K562 (cell line): ENCODE data around the gene XRCC3. TPM values are rescaled to one million over a fixed set of nuclear protein-coding genes. Genes with fewer than 3 reads are reported as not detected.

Source experiments
- ATAC-seq: fragments of 200-7000 bp; cut with Tn5 transposase; 3 replicates; pipeline ENCODE4 v1.9.1; 2020; ENCODE audit warnings: moderate library complexity
- BruUV-seq: library from RNA; stranded (reverse); fragments of 400-500 nt; replicated peaks from 2 replicates; lab custom pipeline; 2021; lab: Mats Ljungman, UMichigan
- CTCF ChIA-PET: fragments of 300-600 bp; formaldehyde crosslinking; extraction: SDS; loops from one replicate; lab custom pipeline; 2021; ENCODE audit warnings: low intra/inter-chr PET ratio; lab: Yijun Ruan, JAX
- POLR2A ChIA-PET: fragments of 300-600, 350-650 bp; sonication (Branson Sonifier 250); formaldehyde crosslinking; extraction: SDS; loops from one replicate; lab custom pipeline; 2021; ENCODE audit warnings: antibody characterized with exemption, inconsistent platforms; lab: Yijun Ruan, JAX
- DNase-seq, 4 experiments: peaks; one replicate each; pipeline versions ENCODE4 v3.0.0 to v3.0.0-alpha.2; 2011 to 2018; ENCODE audit warnings: low spot score in 3 of 4, mixed read lengths in 3 of 4; ENCODE audit errors: extremely low read depth in 1 of 4
- FAIRE-seq: peaks from 2 replicates; lab custom pipeline; 2011; peaks lifted over from hg19 to GRCh38; lab: Jason Lieb, UNC
- H2AFZ ChIP-seq: 2 replicates; pipeline ENCODE4 v1.6.0; 2011; ENCODE audit warnings: low read depth, low read length, control low read depth, inconsistent platforms
- H3K27ac ChIP-seq: fragments of 200-600 bp; 3 replicates; pipeline ENCODE4 v1.8.0; 2011; ENCODE audit warnings: low read depth, mild to moderate bottlenecking, control low read depth, inconsistent platforms, low read length, moderate library complexity, mixed read lengths; ENCODE audit errors: extremely low read depth
- H3K27me3 ChIP-seq, 2 experiments: fragments of 300-600 bp in 1 of 2; 2 replicates in 1 of 2; 3 replicates in 1 of 2; pipeline versions ENCODE4 v1.6.0 to v1.8.0; 2011; ENCODE audit warnings: inconsistent platforms in 2 of 2, low read length in 2 of 2, mild to moderate bottlenecking in 1 of 2, mixed read lengths in 1 of 2, moderate library complexity in 1 of 2; ENCODE audit not compliant: control insufficient read depth in 2 of 2, insufficient read depth in 2 of 2
- H3K36me3 ChIP-seq: fragments of 300-600 bp; 3 replicates; pipeline ENCODE4 v1.8.0; 2011; ENCODE audit warnings: mild to moderate bottlenecking, low read length, inconsistent platforms; ENCODE audit not compliant: control insufficient read depth, insufficient read depth
- H3K4me1 ChIP-seq, 2 experiments: fragments of 200-600 bp in 1 of 2; replicated peaks in 1 of 2; 2 replicates in 1 of 2; 3 replicates in 1 of 2; pipeline versions ENCODE4 v1.5.1 to v1.8.0; 2011; ENCODE audit warnings: inconsistent platforms in 2 of 2, low read length in 2 of 2, mild to moderate bottlenecking in 1 of 2, mixed read lengths in 1 of 2, moderate library complexity in 1 of 2; ENCODE audit not compliant: control insufficient read depth in 2 of 2, insufficient read depth in 2 of 2
- H3K4me2 ChIP-seq: 2 replicates; pipeline ENCODE4 v1.6.1; 2011; ENCODE audit warnings: low read length, control low read depth, inconsistent platforms, mixed read lengths; ENCODE audit not compliant: insufficient read depth
- H3K4me3 ChIP-seq: fragments of 200-600 bp; sonication (generic), shearing (Covaris generic); 2 replicates; pipeline ENCODE4 v1.5.1; 2016; ENCODE audit warnings: control low read depth, inconsistent platforms
- H3K79me2 ChIP-seq: fragments of 200-600 bp; 3 replicates; pipeline ENCODE4 v1.8.0; 2011; ENCODE audit warnings: low read length, inconsistent platforms; ENCODE audit not compliant: control insufficient read depth, insufficient read depth
- H3K9ac ChIP-seq, 2 experiments: 2 replicates each; pipeline versions ENCODE4 v1.6.0 to v1.6.1; 2011; ENCODE audit warnings: low read depth in 2 of 2, low read length in 2 of 2, control low read depth in 1 of 2, inconsistent platforms in 1 of 2, mild to moderate bottlenecking in 1 of 2, mixed read lengths in 1 of 2; ENCODE audit not compliant: insufficient read depth in 1 of 2
- H3K9me1 ChIP-seq: one replicate; pipeline ENCODE4 v1.6.0; 2011; ENCODE audit warnings: inconsistent platforms, mild to moderate bottlenecking, low read length, moderate library complexity; ENCODE audit not compliant: control insufficient read depth, insufficient read depth
- H3K9me3 ChIP-seq: replicated peaks from 2 replicates; pipeline ENCODE4 v1.5.1; 2011; ENCODE audit warnings: low read depth, low read length, inconsistent platforms; ENCODE audit not compliant: control insufficient read depth, insufficient read depth
- H4K20me1 ChIP-seq: replicated peaks from 2 replicates; pipeline ENCODE4 v1.6.1; 2011; ENCODE audit warnings: low read length, inconsistent platforms, mixed read lengths; ENCODE audit not compliant: control insufficient read depth, insufficient read depth
- CBFA2T3 ChIP-seq: fragments of 450-650 bp; IDR thresholded peaks from 2 replicates; pipeline ENCODE4 v1.6.1; 2017
- CEBPB ChIP-seq: fragments of 450-650 bp; IDR thresholded peaks from 2 replicates; pipeline ENCODE4 v1.6.1; 2016; ENCODE audit warnings: missing genetic modification characterization, missing compliant biosample characterization
- CEBPG ChIP-seq, 3 experiments: fragments of 200-800 bp in 1 of 3; sonication (Bioruptor generic) in 1 of 3; sonication (generic) in 1 of 3; formaldehyde crosslinking in 1 of 3; IDR thresholded peaks in 2 of 3; conservative IDR thresholded peaks in 1 of 3; 2 replicates each; pipeline versions ENCODE4 v1.6.1 to v1.8.0; 2016 to 2022; ENCODE audit warnings: missing compliant biosample characterization in 2 of 3, missing genetic modification characterization in 2 of 3, mild to moderate bottlenecking in 1 of 3, missing genetic modification reagents in 1 of 3
- FOXA3 ChIP-seq, 2 experiments: fragments of 450-650 bp in 1 of 2; sonication (generic) in 1 of 2; formaldehyde crosslinking; IDR thresholded peaks in 1 of 2; conservative IDR thresholded peaks in 1 of 2; 2 replicates each; pipeline versions ENCODE4 v1.4.0 to v1.8.0; 2020 to 2022; ENCODE audit warnings: mild to moderate bottlenecking in 2 of 2, missing genetic modification reagents in 1 of 2
- GABPB1 ChIP-seq: sonication (generic); formaldehyde crosslinking; IDR thresholded peaks from 2 replicates; pipeline ENCODE4 v1.8.0; 2022; ENCODE audit warnings: mild to moderate bottlenecking, missing genetic modification reagents
- NCOR1 ChIP-seq: fragments of 450-650 bp; IDR thresholded peaks from 2 replicates; pipeline ENCODE4 v1.6.1; 2016; ENCODE audit warnings: mild to moderate bottlenecking, moderate library complexity
- NFRKB ChIP-seq: fragments of 450-650 bp; IDR thresholded peaks from 2 replicates; pipeline ENCODE4 v1.6.1; 2016; ENCODE audit warnings: low read depth
- NR2C2 ChIP-seq, 2 experiments: fragments of 200-800 bp in 1 of 2; sonication (Bioruptor generic) in 1 of 2; sonication (generic) in 1 of 2; formaldehyde crosslinking in 1 of 2; IDR thresholded peaks; 2 replicates each; pipeline versions ENCODE4 v1.6.1 to v1.8.0; 2016 to 2022; ENCODE audit warnings: mild to moderate bottlenecking in 1 of 2, missing compliant biosample characterization in 1 of 2, missing genetic modification characterization in 1 of 2, missing genetic modification reagents in 1 of 2
- PCBP2 ChIP-seq: fragments of 200-400 bp; formaldehyde crosslinking; IDR thresholded peaks from 2 replicates; pipeline ENCODE4 v1.6.1; 2018; ENCODE audit warnings: low read length, low read depth, mild to moderate bottlenecking, moderate library complexity; ENCODE audit not compliant: poor library complexity, severe bottlenecking
- POLR2AphosphoS2 ChIP-seq: IDR thresholded peaks from 2 replicates; pipeline ENCODE4 v1.6.1; 2012; ENCODE audit warnings: low read length, improper control_type of control experiment
- POLR2G ChIP-seq: fragments of 200-400 bp; formaldehyde crosslinking; IDR thresholded peaks from 2 replicates; pipeline ENCODE4 v1.6.1; 2017; ENCODE audit warnings: low read depth, mild to moderate bottlenecking, antibody characterized with exemption, low read length, moderate library complexity
- PPARD ChIP-seq: fragments of 250-450 bp; sonication (Bioruptor Pico); IDR thresholded peaks from 2 replicates; pipeline ENCODE4 v1.8.0; 2022; ENCODE audit warnings: inconsistent platforms, mild to moderate bottlenecking, moderate library complexity
- SP1 ChIP-seq: sonication (generic); formaldehyde crosslinking; IDR thresholded peaks from 2 replicates; pipeline ENCODE4 v1.8.1; 2022; ENCODE audit warnings: mild to moderate bottlenecking, missing genetic modification reagents
- TCF7 ChIP-seq: sonication (generic); IDR thresholded peaks from 2 replicates; pipeline ENCODE4 v1.6.1; 2016; ENCODE audit warnings: antibody characterized with exemption, borderline replicate concordance
- TGIF2 ChIP-seq: sonication (generic); formaldehyde crosslinking; IDR thresholded peaks from 2 replicates; pipeline ENCODE4 v1.8.1; 2022; ENCODE audit warnings: mild to moderate bottlenecking, missing genetic modification reagents, moderate library complexity
- ZBED1 ChIP-seq: IDR thresholded peaks from 2 replicates; pipeline ENCODE4 v1.6.1; 2014
- ZNF143 ChIP-seq: sonication (generic); formaldehyde crosslinking; IDR thresholded peaks from 2 replicates; pipeline ENCODE4 v1.9.0; 2022; ENCODE audit warnings: mild to moderate bottlenecking, missing genetic modification reagents
- ZNF146 ChIP-seq: IDR thresholded peaks from one replicate; pipeline ENCODE4 v1.6.1; 2018; ENCODE audit warnings: missing compliant biosample characterization; ENCODE audit not compliant: unreplicated experiment
- ZNF24 ChIP-seq: fragments of 450-650 bp; IDR thresholded peaks from 2 replicates; pipeline ENCODE4 v1.6.1; 2016
- WGBS: fragments of 100-300 bp; shearing (Covaris generic); methylation state at CpG from one replicate; pipeline ENCODE4 v1.1.6; 2016; ENCODE audit warnings: low coverage, mixed read lengths; ENCODE audit not compliant: insufficient coverage; ENCODE audit errors: missing lambda C conversion rate; 5-methylcytosine and 5-hydroxymethylcytosine counted together
- in situ Hi-C: fragments of 300-500 bp; cut with MboI; formaldehyde crosslinking; loops from 4 replicates; pipeline ENCODE4 v1.15.0; 2018; ENCODE audit warnings: inconsistent platforms, mixed read lengths
- intact Hi-C: fragments of 100-400 bp; cut with micrococcal nuclease; formaldehyde crosslinking; loops from 2 replicates; pipeline ENCODE4 v1.14.2; 2022
- polyA plus RNA-seq, 8 experiments: library from polyadenylated mRNA; depleted of rRNA in 4 of 8; stranded (reverse) in 5 of 8; unstranded in 3 of 8; fragments of >200 nt; fragmentation: Nextera tagmentation in 2 of 8; fragmentation: Illumina TruSeq in 1 of 8; extraction: Ambion mirVana in 2 of 8; extraction: Trizol in 1 of 8; gene quantifications; 2 replicates each; pipeline versions ENCODE4 v1.2.1 to v1.2.3, GENCODE V29; 2011 to 2014; ENCODE audit warnings: inconsistent platforms in 1 of 8, missing spikeins in 1 of 8
- total RNA-seq, 7 experiments: library from RNA; depleted of rRNA in 6 of 7; stranded (reverse); fragments of >200 nt in 6 of 7; fragmentation: Illumina TruSeq in 2 of 7; extraction: Trizol in 2 of 7; gene quantifications; 2 replicates each; pipeline versions ENCODE4 v1.2.1 to v1.2.3, GENCODE V29; 2011 to 2021; ENCODE audit warnings: low replicate concordance in 1 of 7

The XRCC3 gene
- total and polyA plus RNA-seq, 9 of the 15 experiments (the other 6 are each of a cell fraction or from before 2014, with no cell fraction given): 0.34 to 59.3 (median 30.3) TPM

- TF ChIP-seq GABPB1 (CRISPR knock-in tag) (no peak), FOXA3 (CRISPR knock-in tag; conservative IDR thresholded peaks at IDR 0.05 in 1 of 2, IDR thresholded peaks at IDR 0.05 in 1 of 2) (no peak), PCBP2 (no peak), POLR2AphosphoS2 (no peak), ZNF146 (CRISPR knock-in tag) (no peak), NFRKB (no peak), CBFA2T3 (no peak), ZNF143 (CRISPR knock-in tag) (no peak), SP1 (CRISPR knock-in tag) (no peak), POLR2G (no peak)
These were observed 22.9 kb upstream of the XRCC3 start (continued) for GRCh38 chr14:103738166-103738565.

- intact Hi-C loops: no loop called here
- peaks cover 0 to 11% of the 10 kb centered on the region in 2 experiments; a peak in 3 of 5 replicates for H3K4me1 ChIP-seq
These were observed 22.3 kb upstream of the XRCC3 start for GRCh38 chr14:103737432-103738045.

More at GRCh38 chr14:103737432-103738045, 22.3 kb upstream of the XRCC3 start:
- POLR2A ChIA-PET: interaction anchor here (1.5 to 1.6 kb wide), 2 partner anchors 15 to 22 kb away, joined by 3 read pairs; partner anchors contain the start of genes XRCC3 and ZFYVE21
- H3K9me3 ChIP-seq: no peaks in the 10 kb centered on the region
- H3K27ac ChIP-seq: no peak overlapping the region
- H3K4me3 ChIP-seq: no peak overlapping the region
- in situ Hi-C loops: no loop called here
- FAIRE-seq (no peak), ATAC-seq (no peak), DNase-seq (no peak)
- no peak overlapping the region for H3K4me2 ChIP-seq
- H3K9me1 ChIP-seq: no peaks in the 10 kb centered on the region
- peaks cover 0 to 14% of the 10 kb centered on the region in 2 experiments; a peak in 2 of 5 replicates for H3K27me3 ChIP-seq
- H3K9ac ChIP-seq: no peak overlapping the region
- CTCF ChIA-PET: no interaction called here
- WGBS: 46% methylated on average over 11 of the region's 16 CpGs
- TF ChIP-seq ZBED1 (no peak), PPARD (CRISPR knock-in tag) (no peak), ZNF24 (no peak), NCOR1 (no peak), TGIF2 (CRISPR knock-in tag) (no peak), CEBPB (tag) (peak; percentile 57), NR2C2 (CRISPR knock-in tag; IDR thresholded peaks at IDR 0.05) (no peak), NR2C2 (tag; IDR thresholded peaks at IDR 0.05) (no peak), TCF7 (no peak), CEBPG (CRISPR knock-in tag; IDR thresholded peaks at IDR 0.05) (0 out of 2 replicates have a peak, but pooled peaks have one; percentile 23), CEBPG (tag; conservative IDR thresholded peaks at IDR 0.05 in 1 of 2, IDR thresholded peaks at IDR 0.05 in 1 of 2) (no peak)
- H3K36me3 ChIP-seq: peaks cover 14% of the 10 kb centered on the region; the same call in 2 of the 3 replicates
- H2AFZ ChIP-seq: no peak overlapping the region
- no peaks in the 10 kb centered on the region for H3K79me2 ChIP-seq
- no TSS peak for BruUV-seq
- no peaks in the 10 kb centered on the region for H4K20me1 ChIP-seq
